Activated T-cell treated with anti-CD3 and anti-CD28 coated beads, Interleukin-2, amount 50 U/mL, for 48 hours (primary cell): ENCODE data around the gene CCL14.

ENCODE experiments used
- DNase-seq, 2 experiments: peaks; one replicate each; pipeline ENCODE4 v3.0.0-alpha.2; 2020

CCL14 gene

GRCh38 chr17:35936063-35936462 lies 50.5 kb downstream of the CCL14 start:
- no peak for DNase-seq

- DNase-seq, result no peak
Observed at GRCh38 chr17:35934760-35935159, 51.8 kb downstream of the CCL14 start.
